Superior temporal gyrus (tissue), 1 donor: ENCODE results near the gene FCHSD1.
A peak's percentile ranks its signal among the peaks of the same experiment; 100 is the strongest.

Source experiments
- DNase-seq: peaks from one replicate; pipeline ENCODE4 v3.0.0-alpha.2; 2016; ENCODE audit errors: extremely low spot score

FCHSD1 gene

DNA sequence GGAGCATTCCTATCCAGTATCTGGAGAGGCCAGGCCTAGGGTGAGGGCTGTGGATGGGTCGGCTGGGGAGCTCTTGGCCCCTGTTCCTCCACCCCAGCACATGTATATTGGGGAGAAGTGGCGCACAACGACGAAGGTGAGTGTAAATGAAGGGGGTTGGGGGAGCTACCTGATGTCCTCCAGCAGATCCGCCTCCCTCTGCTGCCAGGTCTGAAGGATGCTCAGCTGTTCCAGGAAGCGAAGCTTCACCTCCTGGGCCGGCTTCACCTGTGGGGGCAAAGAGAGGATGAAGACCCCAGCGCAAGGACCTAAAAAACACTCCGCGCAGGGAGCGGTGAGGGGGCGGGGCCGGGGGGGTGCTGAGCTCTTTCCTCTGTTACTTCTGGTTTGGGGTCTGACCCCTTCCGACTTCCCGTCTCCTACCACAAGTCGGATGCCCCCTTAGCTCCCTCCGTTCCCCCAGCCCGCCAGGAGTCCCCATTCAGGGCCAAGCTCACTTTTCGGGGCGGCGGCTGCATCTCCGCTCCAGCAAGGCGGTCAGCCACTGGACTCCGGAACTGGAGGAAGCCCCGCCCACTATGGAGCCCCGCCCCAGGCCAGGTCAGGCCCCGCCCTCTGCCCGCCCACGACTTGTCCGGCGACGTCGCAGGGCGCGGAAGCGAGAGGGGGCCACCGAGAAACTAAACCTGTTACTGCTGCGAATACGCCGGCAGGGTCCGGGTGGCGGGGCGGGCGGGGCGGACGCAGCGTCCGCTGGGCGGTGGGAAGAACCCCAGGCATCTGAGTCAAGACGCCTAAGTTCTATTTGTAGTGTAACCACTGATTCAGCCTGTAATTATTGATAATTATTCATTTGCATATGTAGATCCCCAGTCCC lies at the start of gene FCHSD1:
Gene FCHSD1, minus strand, starts transcription at position 568 of the 877 bp plus-strand sequence. Its CDS starts 50 bp downstream, at position 518.
- peak; percentile 68 for DNase-seq

DNA sequence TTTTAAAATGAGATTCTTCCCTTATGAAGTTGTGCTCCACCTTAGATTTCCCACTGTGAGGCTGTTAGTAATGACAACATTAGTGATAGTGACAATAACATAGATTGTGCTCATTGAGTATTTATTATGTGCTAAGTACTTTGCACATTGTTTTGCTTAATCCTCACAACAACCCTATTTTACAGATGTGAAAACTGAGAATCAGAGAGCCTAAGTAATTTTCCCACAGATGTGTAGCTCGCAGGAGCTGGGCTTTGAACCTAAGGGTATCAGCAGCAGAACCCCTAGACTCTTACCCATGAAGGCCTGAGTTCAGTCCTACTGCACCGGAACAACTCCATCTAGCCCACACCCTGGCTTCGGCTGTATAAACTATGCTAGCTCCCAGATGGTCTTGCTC lies 46.4 kb upstream of the FCHSD1 start:
- no peak for DNase-seq

DNA sequence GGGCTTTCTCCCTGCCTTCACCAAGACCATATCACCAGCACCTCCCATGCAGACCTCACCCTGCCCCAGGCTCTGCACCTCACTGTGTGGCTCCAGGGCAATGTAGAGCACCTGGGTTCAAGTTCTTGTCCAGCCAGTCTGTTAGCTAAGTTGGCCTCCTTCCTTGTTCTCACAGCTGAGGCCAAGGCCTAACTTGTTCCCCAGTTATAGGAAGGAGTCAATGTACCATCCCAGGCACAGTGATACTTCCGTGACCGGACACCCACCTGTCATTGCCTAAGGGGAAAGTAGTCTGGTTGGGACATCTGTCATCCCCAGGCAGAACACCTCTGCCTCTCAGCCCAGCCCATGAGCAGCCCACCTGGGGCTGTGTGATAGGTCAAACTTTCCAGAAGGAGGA lies 45.2 kb upstream of the FCHSD1 start:
- DNase-seq, result no peak

DNA sequence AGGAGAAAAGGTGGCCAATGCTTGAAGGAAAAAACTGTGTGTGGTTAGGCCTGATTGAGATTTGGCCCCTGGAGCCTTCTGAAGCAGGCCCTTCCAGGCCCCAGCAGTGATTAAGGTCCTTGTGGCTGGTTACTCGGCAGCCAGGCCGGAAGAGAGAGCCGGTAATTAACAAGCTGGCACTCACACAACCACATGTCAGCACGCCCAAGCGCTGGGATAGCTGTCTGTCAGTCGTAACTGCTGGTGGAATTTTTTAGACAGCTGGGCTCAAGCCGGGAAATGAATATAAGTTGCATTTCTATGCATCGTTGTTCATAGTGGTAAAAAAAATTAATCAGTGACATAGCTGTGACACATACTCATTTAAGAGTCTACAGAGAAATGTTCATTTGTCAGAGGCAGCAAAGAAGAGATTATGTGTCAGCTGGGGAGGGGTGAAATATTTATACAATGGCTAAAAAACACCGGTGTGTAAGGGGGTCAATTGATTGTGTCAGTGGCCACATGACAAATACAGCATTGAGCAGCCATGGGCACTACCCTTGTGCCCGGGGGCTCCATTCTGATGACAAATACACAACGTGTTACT lies 44.5 kb upstream of the FCHSD1 start:
- DNase-seq, result peak; percentile 31

DNA sequence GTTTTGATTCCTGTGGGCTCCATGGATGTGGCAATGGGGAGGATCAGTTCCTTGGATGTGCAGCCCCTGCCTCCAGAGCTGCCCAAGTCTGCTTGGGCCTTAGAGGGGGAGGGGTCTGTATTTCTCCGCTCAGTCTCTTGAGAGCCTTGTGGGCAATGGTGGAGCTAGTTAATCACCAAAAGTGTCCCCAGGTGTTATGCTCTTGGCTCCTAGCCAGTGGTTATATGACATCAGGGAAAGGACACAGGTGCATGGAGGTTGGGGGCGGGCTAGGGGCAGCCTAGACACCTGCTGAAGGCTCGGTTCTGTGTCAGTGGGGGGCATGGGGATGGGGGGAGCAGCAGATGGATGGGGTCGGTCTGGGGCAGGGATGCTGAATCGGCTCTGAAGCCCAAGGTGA lies 43.3 kb upstream of the FCHSD1 start:
- DNase-seq, result no peak

DNA sequence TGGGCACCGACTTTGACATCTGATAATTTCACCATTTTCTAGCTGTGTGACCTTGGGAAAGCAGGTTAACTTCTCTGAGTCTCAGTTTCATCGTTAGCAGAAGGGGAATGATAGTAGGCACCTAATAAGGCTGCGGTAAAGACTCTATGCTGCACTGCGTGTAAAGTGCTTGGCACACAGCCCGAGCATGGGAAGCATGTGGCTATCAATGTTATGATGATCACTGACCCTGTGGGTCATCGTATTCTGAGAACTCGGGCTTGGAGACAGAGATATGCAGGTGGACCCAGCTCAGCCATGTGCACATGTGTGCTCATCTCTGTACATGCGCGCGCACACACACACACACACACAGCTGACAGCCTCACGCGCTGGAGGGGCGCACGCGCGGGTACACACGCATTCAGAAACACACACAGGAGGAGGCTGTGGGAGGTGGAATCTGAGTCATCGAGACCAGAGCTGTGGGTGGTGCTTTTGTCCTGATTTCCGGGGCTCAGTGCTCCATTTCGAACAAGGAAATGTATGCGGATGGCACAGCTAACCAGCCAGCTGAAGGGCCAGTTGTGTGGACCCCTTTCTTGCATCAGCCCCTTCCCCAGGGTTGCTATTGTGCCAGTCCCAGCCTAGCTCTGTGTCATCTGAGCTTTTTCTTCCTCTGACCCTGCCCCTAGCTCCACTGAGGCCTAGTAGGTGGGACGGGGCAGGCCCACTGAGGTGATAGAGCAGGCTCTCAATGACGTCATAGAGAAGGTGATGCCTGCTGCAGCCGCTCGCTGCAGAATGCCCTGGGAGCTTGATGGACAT lies 41.9 kb upstream of the FCHSD1 start:
- DNase-seq, result peak; percentile 68

DNA sequence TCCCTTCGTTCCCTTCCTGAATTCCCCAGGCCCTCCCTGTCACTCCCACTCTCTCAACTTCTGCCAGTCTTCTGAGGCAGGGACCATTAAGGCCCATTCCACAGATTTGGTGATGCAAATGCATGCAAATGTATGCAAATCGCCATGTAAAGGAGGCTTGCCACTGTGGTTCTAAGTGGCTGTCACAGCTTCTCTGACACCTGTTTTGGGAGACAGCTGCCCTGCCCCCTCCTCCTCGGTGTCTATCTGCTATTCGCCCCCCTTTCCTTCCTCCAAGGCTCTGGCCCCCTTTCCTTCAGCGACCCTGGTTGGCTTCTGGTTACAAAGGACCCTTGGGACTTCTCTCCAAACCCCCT lies 41.3 kb upstream of the FCHSD1 start:
- no peak for DNase-seq

DNA sequence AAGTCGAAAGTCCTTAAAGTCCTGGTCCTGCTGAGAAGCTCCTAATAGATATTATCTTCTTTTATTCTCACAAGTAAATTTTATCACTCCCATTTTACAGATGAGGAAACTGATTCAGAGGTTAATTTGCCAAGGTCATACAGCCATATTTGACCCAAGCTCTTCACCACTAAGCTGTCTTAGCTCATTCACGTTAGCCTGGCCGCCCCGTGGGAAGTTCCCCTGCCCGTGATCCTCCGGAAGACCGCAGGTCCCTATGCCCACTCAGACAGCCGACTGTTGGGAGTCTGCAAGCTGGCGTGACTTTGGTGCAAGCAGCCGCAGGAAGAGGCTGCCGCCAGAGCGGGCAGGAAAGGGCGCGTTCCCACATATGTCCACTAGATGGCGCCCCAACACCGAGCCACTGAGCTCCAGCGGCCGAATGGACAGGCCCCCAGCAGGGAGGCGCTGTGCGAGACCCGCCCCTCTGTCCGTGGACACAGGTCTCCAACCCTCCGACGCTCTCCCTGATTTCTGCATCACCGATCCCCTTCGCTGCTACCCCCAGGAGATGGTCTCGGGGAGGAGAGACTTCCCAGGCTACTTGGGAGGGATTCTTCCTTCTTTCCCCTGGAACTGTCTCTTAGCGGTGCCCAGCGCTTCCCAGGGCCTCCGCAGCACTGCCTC lies 40.8 kb upstream of the FCHSD1 start:
- DNase-seq, result peak; percentile 94

DNA sequence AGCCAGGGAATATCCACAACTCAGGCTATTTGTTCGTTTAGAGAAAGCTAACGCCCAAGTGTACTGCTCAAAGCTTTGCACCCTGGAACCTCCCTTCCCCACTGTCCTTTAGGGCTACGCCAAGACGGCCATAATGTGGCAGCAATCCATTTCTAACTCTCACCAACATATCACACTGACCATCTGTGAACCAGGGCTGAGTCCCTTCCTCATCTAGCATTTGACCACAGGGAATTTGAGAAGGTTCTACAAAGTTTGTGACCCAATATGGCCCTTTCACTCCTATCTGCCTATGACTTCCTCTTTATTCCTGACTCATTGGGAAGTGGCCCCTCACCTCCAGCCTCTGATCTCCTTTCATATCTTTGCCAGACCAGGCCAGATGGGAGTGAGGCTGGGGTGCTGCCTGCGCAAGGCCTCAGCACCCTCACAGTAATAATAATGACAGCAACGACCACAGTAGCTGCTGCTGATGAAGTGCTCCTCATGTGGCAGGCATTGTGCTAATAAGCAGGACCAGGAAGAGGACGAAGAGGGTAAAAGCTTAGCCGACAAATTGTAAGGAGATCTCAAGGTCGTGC lies 40.2 kb upstream of the FCHSD1 start:
- no peak for DNase-seq

DNA sequence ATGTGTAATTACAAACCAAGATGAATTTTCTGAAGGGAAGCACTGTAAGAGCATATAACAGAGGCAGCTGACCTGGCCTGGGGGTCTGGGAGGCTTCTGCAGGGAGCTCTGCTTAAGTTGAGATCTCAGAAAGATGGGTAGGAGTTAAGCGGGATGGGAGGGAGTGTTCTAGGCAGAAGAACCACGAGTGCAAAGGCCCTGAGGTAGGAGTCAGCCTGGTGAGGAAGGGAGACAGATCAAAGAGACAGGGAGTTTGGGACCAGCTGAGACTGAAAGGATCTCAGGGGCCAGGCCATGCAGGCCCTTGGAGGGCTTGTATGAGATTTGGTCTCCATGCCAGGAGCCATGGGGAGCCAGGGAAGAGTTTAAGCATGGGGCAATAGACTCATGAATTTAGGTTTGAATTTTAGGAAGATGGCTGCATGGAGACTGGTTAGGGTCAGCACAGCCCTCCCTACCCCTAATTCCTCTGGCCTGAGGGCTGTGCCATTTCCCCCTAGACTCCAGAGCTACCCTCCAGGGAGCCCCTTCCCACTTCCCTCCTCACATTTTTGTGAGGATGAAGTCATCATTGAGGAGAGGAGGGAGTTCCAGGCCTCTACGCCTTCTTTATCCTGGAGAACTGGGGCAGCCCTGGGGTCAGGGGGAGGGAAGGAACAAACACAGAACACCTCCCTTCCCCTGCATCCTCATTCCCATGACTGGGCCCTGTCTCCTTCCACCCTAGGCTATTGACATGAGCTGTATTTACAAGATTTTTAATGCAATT lies 35.6 kb upstream of the FCHSD1 start:
- no peak for DNase-seq

DNA sequence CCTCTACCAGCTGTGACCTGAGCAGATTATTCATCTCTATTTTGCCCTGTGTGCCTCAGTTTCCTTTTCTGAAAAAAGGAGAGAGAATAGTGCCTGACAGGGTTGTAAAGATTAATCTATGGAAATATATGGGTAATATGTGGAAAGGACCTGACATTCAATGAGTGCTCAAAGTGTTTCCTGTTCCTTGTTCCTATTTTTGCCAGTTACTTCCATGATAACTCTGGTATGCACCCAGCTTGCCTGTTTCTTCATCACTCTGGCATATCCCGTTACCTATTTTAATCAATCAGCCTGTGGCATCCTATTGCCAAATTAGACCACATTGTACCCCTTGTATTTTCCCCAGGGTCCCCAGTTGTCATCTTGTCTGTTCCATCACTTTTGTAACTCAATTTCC lies 34.4 kb upstream of the FCHSD1 start:
- no peak for DNase-seq

DNA sequence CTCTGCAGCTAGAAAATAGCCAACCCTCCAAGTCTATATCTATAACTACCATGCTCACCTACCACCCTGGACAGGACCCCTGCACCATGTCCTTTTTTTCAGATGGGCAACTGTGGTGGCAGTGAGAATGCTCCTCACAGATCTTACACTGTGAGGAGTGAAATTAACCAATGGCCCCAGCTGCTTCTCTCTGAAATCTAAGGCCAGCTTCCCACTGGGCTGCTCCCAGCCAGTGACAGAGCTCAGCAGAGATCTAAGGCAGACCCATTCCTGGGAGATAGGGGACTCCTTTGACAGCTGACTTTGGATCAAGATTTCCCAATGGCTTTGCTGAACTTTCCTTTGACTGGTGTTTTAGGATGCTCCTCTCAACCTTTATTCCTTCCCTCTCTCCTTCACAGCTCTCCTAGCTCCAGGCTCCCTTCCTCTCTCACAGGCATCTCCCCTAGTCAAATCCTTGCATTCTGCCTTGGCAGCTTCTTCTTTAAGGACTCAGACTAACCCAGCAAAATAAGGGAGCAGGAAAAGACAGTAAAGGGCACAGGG lies 32.5 kb upstream of the FCHSD1 start:
- DNase-seq, result no peak

DNA sequence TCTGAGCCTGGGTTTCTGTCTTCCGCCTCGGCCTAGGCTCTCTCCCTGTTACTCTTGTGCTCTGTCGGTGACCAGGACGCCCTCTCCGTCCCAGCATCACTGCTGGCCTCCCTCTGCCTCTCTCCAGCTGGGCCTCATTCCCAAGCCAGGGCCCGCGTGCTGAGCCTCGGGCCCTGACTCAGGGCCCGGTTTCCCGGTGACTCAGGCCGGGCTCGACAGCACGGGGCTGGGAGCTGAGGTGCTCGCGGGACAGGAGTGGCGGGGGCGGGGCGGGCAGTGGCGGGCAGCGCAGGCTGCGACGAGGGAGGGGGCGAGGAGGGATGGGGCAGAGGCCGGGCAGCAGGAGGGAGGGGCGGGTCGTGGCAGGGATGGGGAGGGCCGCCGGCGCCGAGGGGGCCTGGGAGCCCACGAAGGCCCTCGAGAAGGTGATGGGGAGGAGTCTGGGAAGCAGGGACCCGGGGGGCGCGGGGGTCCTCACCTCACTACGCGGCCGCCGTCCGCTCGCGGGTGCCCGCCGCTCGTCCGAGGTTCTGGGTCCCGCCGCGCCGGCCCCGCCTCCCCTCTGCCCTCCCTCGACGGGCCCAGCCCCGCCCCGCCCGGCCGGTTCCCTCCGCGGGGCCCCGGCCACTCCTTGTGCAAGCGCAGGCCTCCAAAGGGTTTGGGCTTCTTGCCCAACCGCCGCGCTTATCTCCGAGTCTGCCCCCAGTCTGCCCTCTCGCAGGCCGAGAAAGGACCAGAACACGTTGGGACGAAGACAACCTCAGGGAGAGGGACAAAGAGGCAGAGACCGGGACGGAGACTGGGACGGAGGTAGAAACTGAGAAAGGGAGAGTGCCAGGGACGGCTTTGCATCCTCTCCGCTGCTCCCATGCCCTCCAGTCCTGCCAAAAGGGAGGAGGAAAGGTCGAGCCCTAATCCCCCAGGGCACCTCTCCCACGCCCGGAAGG lies 30.8 kb upstream of the FCHSD1 start, which contains the start of gene ARAP3:
Gene ARAP3, minus strand, starts transcription at position 536 of the 947 bp plus-strand sequence. CDS start 1,744 bp downstream, outside the sequence.
- DNase-seq, result no peak

DNA sequence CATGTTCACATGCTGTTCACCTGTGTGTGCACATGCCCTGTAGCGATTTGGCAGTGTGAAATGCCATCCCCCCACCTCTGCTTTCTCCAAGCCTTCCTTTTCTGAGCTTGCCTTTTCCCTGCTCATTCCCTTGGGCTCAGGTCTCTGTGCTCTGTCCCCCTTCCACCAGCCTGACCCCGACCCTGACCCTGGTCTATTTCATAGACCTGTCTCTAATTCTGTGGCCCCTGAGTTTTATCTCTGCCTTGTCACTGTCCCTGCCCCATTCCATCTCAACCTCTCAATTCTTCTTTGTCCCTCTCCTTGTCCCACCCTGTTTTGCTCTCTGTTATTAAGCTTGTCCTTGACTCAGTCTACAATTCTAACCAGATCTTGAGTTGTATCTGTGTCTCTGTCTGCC lies 30.1 kb upstream of the FCHSD1 start:
- no peak for DNase-seq

DNA sequence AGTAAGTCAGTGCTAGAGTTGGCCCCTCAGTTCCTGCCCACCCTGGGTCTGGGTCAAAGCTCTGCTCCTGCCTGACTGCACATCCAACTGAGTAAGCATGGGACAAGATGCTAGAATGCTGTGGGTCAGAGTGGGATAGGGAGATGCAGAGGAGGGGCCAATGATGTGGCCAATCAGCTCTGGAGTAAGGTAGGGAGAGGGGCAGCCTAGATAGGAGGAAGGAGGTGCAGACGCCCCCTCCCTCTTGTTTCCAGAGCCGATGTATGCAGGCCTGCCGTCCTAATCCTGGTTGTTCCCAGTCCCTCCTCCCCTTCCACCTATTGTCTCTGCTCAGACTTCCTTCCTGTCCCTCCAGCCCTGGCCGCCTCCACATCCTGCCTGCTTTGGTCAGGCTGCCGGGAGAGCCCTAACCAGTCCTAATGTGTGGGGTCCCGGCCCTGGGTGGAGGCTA lies 29.6 kb upstream of the FCHSD1 start:
- DNase-seq, result no peak

DNA sequence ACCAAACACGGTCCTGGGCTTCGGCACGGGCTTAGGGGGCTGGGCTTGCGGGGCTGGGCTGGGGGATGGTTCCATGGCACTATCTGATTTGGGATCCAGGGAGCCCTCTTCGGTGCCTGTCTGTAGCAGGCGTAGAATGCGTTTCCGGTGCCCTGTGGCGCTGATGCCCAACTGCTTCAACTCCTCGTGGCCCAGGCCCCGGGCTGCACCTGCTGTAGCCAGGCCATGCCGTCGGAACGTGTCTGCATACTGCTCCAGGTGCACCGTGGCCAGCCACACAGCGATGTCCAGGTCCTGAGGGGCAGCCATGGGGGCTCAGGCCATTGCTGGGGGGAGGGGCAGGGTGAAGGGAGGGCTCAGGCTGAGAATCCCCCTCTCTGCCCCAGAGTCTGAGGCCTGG lies 29.0 kb upstream of the FCHSD1 start:
- no peak for DNase-seq

DNA sequence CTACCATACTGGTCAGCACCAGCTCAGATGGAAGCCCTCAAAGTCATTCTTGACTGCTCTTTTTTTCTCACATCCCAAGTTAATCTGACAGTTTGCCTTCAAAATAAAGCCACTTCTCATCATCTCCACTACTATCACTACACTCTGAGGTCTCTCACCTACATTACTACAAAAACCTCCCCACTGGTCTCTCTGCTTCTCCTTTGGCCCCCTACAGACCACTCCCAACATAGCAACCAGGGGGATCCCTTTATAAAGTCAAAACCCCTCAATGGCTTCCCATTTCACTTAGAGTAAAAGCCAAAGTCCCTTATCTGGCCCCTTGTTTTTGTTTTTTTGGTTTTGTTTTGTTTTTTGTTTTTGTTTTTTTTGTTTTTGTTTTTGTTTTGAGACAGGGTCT lies 26.2 kb upstream of the FCHSD1 start:
- no peak for DNase-seq

DNA sequence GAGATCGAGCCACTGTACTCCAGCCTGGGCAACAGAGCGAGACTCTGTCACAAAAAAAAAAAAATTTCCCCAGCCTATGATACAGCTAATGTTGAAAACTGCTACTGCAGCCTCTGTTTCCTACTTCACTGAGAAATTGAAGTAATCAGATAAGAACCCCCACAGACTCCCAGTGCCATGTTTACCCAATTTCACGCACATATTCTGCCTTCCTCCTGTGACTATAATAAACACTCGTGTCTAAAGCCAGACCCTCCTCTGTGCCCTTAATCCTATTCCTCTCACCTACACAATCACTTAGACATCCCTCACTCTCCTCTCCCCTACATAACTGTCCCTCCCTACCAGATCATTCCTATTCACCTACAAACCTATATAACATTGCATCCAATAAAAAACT lies 24.5 kb upstream of the FCHSD1 start:
- DNase-seq, result no peak

DNA sequence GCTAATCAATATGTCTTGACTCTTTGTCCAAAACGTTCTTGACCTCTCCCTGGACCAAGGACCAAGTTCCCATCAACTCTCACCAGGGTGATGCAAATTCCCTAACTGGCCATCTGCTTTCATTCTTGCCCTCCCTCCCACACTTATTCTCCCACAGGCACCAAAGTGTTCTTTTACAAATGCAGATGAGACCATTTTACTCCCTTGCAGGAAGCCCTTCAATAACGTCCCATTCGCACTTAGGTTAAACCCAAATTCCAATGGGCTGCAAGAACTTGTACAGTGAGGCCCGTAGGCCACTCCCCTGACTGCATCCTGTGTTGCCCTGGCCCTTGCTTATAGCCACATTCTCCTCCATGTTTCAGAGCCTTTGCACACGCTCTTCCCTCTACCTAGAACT lies 23.5 kb upstream of the FCHSD1 start:
- DNase-seq, result no peak
